ENCODE results near the gene MAP2. TPM values are rescaled to one million over a fixed set of nuclear protein-coding genes. Genes with fewer than 3 reads are reported as not detected.
A peak's percentile ranks its signal among the peaks of the same experiment; 100 is the strongest.

Gene MAP2
- total RNA-seq, 1 experiment from 2014 or later: 71.1 TPM

- CTCF ChIA-PET: no interaction called here
- TF ChIP-seq CTCF (conservative IDR thresholded peaks at IDR 0.05): no peak
- TF ChIP-seq EZH2 (IDR thresholded peaks at IDR 0.05; ENCODE audit: low read depth): no peak
These were observed 2.6 kb downstream of the MAP2 start for GRCh38 chr2:209426432-209426831.

GRCh38 chr2:209431701-209432100 is 7.9 kb downstream of the MAP2 start:
- no peaks in the 10 kb centered on the region for H3K36me3 ChIP-seq (ENCODE audit: low read depth)
- no peaks in the 10 kb centered on the region for H3K79me2 ChIP-seq (ENCODE audit: low read depth)
- H3K9me3 ChIP-seq (ENCODE audit: insufficient read depth, low read depth): no peaks in the 10 kb centered on the region
- no peak for TF ChIP-seq EZH2 (IDR thresholded peaks at IDR 0.05; ENCODE audit: low read depth)
- TF ChIP-seq CTCF (conservative IDR thresholded peaks at IDR 0.05): no peak
- H2AFZ ChIP-seq: no peak overlapping the region
- peak overlapping the region; percentile 26 for H3K4me2 ChIP-seq
- H3K4me3 ChIP-seq: no peak overlapping the region
- H4K20me1 ChIP-seq (ENCODE audit: insufficient read depth): no peaks in the 10 kb centered on the region
- POLR2A ChIA-PET (ENCODE audit: unreplicated experiment): interaction anchor here (0.6 to 0.7 kb wide), 4 partner anchors 41 to 1901 kb away, joined by 3 to 4 read pairs (median 4); no protein-coding TSS in a partner anchor
- no peaks in the 10 kb centered on the region for H3F3A ChIP-seq (ENCODE audit: insufficient read depth, low read depth)
- H3K9me2 ChIP-seq (ENCODE audit: insufficient read depth): no peaks in the 10 kb centered on the region
- H3K27me3 ChIP-seq (ENCODE audit: insufficient read depth, low read depth): no peaks in the 10 kb centered on the region
- H3K27ac ChIP-seq: peak overlapping the region; percentile 78
- BruUV-seq (replicated peaks): no TSS peak
- peak; percentile 52 to 66 for DNase-seq
- CTCF ChIA-PET: interaction anchor here (1.0 kb wide), 1 partner anchor 145 kb away, joined by 3 read pairs; no protein-coding TSS in a partner anchor
- intact Hi-C loops (cut with micrococcal nuclease; ENCODE audit: unreplicated experiment): loop anchor here (1.0 kb wide), 1 partner anchor 65 kb away; no protein-coding TSS in a partner anchor
- peaks cover 22% of the 10 kb centered on the region for H3K4me1 ChIP-seq (replicated peaks; ENCODE audit: insufficient read depth)

More at GRCh38 chr2:209426432-209426831, 2.6 kb downstream of the MAP2 start:
- no peaks in the 10 kb centered on the region for H3F3A ChIP-seq (ENCODE audit: insufficient read depth, low read depth)
- no peak overlapping the region for H3K4me3 ChIP-seq
- H3K36me3 ChIP-seq (ENCODE audit: low read depth): no peaks in the 10 kb centered on the region
- H3K9me3 ChIP-seq (ENCODE audit: insufficient read depth, low read depth): no peaks in the 10 kb centered on the region
- peak; percentile 71 to 81 for DNase-seq
- intact Hi-C loops (cut with micrococcal nuclease; ENCODE audit: unreplicated experiment): loop anchor here (1.0 to 2.0 kb wide), 2 partner anchors 46 to 70 kb away; no protein-coding TSS in a partner anchor
- no peaks in the 10 kb centered on the region for H3K9me2 ChIP-seq (ENCODE audit: insufficient read depth)
- POLR2A ChIA-PET (ENCODE audit: unreplicated experiment): interaction anchor here (0.6 to 0.7 kb wide), 2 partner anchors 72 to 76 kb away, joined by 3 to 15 read pairs; no protein-coding TSS in a partner anchor
- H3K4me1 ChIP-seq (replicated peaks; ENCODE audit: insufficient read depth): peaks cover 24% of the 10 kb centered on the region
- H2AFZ ChIP-seq: no peak overlapping the region
- no peaks in the 10 kb centered on the region for H3K79me2 ChIP-seq (ENCODE audit: low read depth)
- BruUV-seq (replicated peaks): no TSS peak
- no peaks in the 10 kb centered on the region for H3K27me3 ChIP-seq (ENCODE audit: insufficient read depth, low read depth)
- H4K20me1 ChIP-seq (ENCODE audit: insufficient read depth): no peaks in the 10 kb centered on the region
- H3K27ac ChIP-seq: peak overlapping the region; percentile 83
- H3K4me2 ChIP-seq: peak overlapping the region; percentile 86

GRCh38 chr2:209441541-209441940 is 17.7 kb downstream of the MAP2 start:
- ChIA-PET POLR2A (ENCODE audit: unreplicated experiment) (no interaction called here), CTCF (no interaction called here)
- H3F3A ChIP-seq (ENCODE audit: insufficient read depth, low read depth): no peaks in the 10 kb centered on the region
- H2AFZ ChIP-seq: no peak overlapping the region
- no peak overlapping the region for H3K27ac ChIP-seq
- intact Hi-C loops (cut with micrococcal nuclease; ENCODE audit: unreplicated experiment): no loop called here
- DNase-seq: no peak
- no peak overlapping the region for H3K4me2 ChIP-seq
- H3K4me3 ChIP-seq: no peak overlapping the region
- no peaks in the 10 kb centered on the region for H3K9me3 ChIP-seq (ENCODE audit: insufficient read depth, low read depth)
- H3K79me2 ChIP-seq (ENCODE audit: low read depth): no peaks in the 10 kb centered on the region
- TF ChIP-seq EZH2 (IDR thresholded peaks at IDR 0.05; ENCODE audit: low read depth) (no peak), CTCF (conservative IDR thresholded peaks at IDR 0.05) (no peak)
- BruUV-seq (replicated peaks): no TSS peak
- H4K20me1 ChIP-seq (ENCODE audit: insufficient read depth): no peaks in the 10 kb centered on the region
- no peaks in the 10 kb centered on the region for H3K36me3 ChIP-seq (ENCODE audit: low read depth)
- no peaks in the 10 kb centered on the region for H3K27me3 ChIP-seq (ENCODE audit: insufficient read depth, low read depth)
- no peaks in the 10 kb centered on the region for H3K9me2 ChIP-seq (ENCODE audit: insufficient read depth)
- no peaks in the 10 kb centered on the region for H3K4me1 ChIP-seq (replicated peaks; ENCODE audit: insufficient read depth)

All from PC-9 (cell line).